Pancreas (tissue), 10 donors: ENCODE measurements around the gene TICRR. TPM values are rescaled to one million over a fixed set of nuclear protein-coding genes. Genes with fewer than 3 reads are reported as not detected.
A peak's percentile ranks its signal among the peaks of the same experiment; 100 is the strongest.

ENCODE experiments used
- ATAC-seq, 4 donors: fragments of 200-7000 bp; cut with Tn5 transposase; one replicate each; pipeline versions ENCODE4 v1.8.0 to v1.9.1; 2020; ENCODE audit warnings: mild to moderate bottlenecking in 4 of 4, moderate library complexity in 4 of 4
- DNase-seq, 6 donors: peaks; one replicate each; pipeline ENCODE4 v3.0.0-alpha.2; 2020
- FAIRE-seq: peaks from 2 replicates; lab custom pipeline; 2012; peaks lifted over from hg19 to GRCh38; lab: Jason Lieb, UNC
- H3K27ac ChIP-seq, 4 donors: fragments of 200-600 bp; sonication (generic); 1 replicate in 3 of 4; 2 replicates in 1 of 4; pipeline versions ENCODE4 v1.5.0 to v1.8.0; 2020
- H3K27me3 ChIP-seq, 4 donors: fragments of 200-600 bp; one replicate each; pipeline ENCODE4 v1.8.0; 2021
- H3K36me3 ChIP-seq, 3 donors: fragments of 200-600 bp; sonication (generic) in 1 of 3; one replicate each; pipeline versions ENCODE4 v1.5.0 to v1.8.0; 2020 to 2021
- H3K4me1 ChIP-seq, 3 donors: fragments of 200-600 bp; one replicate each; pipeline ENCODE4 v1.8.0; 2021
- H3K4me3 ChIP-seq, 4 donors: fragments of 200-600 bp; sonication (generic) in 2 of 4; one replicate each; pipeline versions ENCODE4 v1.5.0 to v1.8.0; 2020 to 2021
- H3K9me3 ChIP-seq, 4 donors: fragments of 200-600 bp; one replicate each; pipeline ENCODE4 v1.8.0; 2021
- WGBS, 2 donors: extraction: QIAGEN DNeasy Blood & Tissue Kit; methylation state at CpG; one replicate each; pipeline ENCODE4 v1.1.7; 2013; 5-methylcytosine and 5-hydroxymethylcytosine counted together
- intact Hi-C, 3 donors: fragments of 100-400 bp; cut with DNase I; formaldehyde crosslinking; loops; one replicate each; pipeline versions ENCODE4 v1.11.1 to v1.14.2; 2022
- polyA plus RNA-seq, 2 donors: library from polyadenylated mRNA; stranded (reverse); fragments of 200-250 nt; gene quantifications; one replicate each; pipeline ENCODE4 v1.2.3, GENCODE V29; 2013
- total RNA-seq, 6 donors: library from RNA; stranded (reverse); fragmentation: NEBNext Ultra II Directional in 4 of 6; extraction: Animal tissue kit (Norgen Biotek cat#: 25700) in 4 of 6; gene quantifications; one replicate each; pipeline versions ENCODE4 v1.2.1 to v1.2.4, GENCODE V29; 2021 to 2023
- TF ChIP-seq, protein P1 (sequence below), 4 donors: fragments of 200-600 bp; sonication (generic) in 3 of 4; IDR thresholded peaks; one replicate each; pipeline versions ENCODE4 v1.5.0 to v1.8.0; 2021; ENCODE audit warnings: antibody characterized with exemption in 4 of 4
- donor health status: healthy with polysubstance abuse.
- donor health status: DM: no; HTN: no; CAD: no; lungs with moderate emphysema.
- donor health status: DM: no; HTN: no; CAD: no.
- donor health status: control.
- donor health status: control.
- donor health status: Bipolar disorder and iron deficiency.
- donor health status: DM: yes; HTN: yes; CAD: no.
- donor health status: DM: no; HTN: no; CAD: no.
- donor health status: DM: no; HTN: no; CAD: no.
- donor health status: DM: yes; HTN: yes; CAD: no.

TICRR gene
- total and polyA plus RNA-seq, 8 donors: 0.03 to 0.18 (median 0.13) TPM; not detected in 3

DNA sequence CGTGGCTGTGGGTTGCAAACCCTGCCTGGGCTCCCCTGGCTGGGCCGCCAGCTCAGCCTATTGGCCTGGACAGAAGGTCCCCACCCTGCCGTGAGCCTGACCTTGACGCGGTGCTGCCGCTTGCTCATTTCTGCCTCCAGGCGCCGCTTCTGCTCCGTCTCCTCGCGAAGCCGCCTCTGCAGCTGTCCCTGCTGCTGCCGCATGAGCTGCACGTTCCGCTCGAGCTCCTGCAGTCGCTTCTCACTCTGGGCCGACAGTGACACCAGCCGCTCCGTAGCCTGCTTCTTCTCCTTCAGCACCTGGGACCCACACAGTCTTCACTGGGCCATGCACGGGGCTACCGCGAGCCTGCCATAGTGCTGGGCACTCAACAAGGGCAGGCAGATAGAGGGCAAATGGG is 58.3 kb downstream of the TICRR start:
- whole genome bisulfite sequencing, 2 donors: 93 to 95% methylated on average over 23 of the region's 23 CpGs
- DNase-seq: no peak
- no peak overlapping the region for H3K27ac ChIP-seq

DNA sequence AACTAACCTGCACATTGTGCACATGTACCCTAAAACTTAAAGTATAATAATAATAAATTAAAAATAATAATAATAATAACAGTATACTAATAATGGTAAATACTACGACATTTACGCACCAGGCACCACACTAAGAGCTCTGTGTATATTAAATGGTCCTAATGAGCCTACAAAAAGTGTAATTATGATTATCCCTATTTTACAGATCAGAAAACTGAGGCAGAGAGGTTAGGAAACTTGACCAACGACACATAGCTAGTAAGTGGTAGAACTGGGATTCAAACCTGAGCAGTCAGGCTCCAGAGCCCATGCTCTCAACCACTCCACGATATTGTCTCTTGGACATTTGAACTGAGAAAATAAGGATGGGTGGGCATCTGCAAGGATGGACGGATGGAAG is 65.0 kb downstream of the TICRR start:
- 92 to 96% methylated on average over 5 of the region's 5 CpGs for WGBS, 2 donors
- DNase-seq: no peak
- no peaks in the 10 kb centered on the region for H3K4me1 ChIP-seq

More for the DNA sequence above, 58.3 kb downstream of the TICRR start:
- intact Hi-C loops: no loop called here
- no peak overlapping the region for H3K4me3 ChIP-seq
- H3K9me3 ChIP-seq: no peaks in the 10 kb centered on the region
- ATAC-seq (no peak), FAIRE-seq (no peak)
- TF ChIP-seq, protein P1, sequence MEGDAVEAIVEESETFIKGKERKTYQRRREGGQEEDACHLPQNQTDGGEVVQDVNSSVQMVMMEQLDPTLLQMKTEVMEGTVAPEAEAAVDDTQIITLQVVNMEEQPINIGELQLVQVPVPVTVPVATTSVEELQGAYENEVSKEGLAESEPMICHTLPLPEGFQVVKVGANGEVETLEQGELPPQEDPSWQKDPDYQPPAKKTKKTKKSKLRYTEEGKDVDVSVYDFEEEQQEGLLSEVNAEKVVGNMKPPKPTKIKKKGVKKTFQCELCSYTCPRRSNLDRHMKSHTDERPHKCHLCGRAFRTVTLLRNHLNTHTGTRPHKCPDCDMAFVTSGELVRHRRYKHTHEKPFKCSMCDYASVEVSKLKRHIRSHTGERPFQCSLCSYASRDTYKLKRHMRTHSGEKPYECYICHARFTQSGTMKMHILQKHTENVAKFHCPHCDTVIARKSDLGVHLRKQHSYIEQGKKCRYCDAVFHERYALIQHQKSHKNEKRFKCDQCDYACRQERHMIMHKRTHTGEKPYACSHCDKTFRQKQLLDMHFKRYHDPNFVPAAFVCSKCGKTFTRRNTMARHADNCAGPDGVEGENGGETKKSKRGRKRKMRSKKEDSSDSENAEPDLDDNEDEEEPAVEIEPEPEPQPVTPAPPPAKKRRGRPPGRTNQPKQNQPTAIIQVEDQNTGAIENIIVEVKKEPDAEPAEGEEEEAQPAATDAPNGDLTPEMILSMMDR (IDR thresholded peaks at IDR 0.05): no peak
- no peaks in the 10 kb centered on the region for H3K36me3 ChIP-seq
- H3K27me3 ChIP-seq: no peaks in the 10 kb centered on the region
- H3K4me1 ChIP-seq: no peaks in the 10 kb centered on the region

DNA sequence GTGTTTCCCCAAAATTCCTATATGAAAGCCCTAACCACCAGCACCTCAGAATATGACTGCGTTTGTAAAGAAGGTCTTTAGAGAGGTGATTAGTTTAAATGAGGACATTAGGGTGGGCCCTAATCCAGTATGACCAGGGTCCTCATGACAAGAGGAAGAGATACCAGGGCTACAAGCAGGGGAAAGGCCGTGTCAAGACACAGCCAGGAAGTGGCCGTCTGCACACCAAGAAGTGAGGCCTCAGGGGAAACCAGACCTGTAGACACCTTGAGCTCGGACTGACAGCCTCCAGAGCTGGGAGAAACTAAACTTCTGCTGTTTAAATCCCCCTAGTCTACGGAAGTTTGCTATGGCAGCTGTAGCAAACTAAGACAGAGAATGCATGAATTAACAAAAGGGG is 65.8 kb downstream of the TICRR start:
- TF ChIP-seq, protein P1 (IDR thresholded peaks at IDR 0.05): no peak

More for the DNA sequence above, 65.0 kb downstream of the TICRR start:
- no peak overlapping the region for H3K27ac ChIP-seq
- intact Hi-C loops: no loop called here
- no peaks in the 10 kb centered on the region for H3K9me3 ChIP-seq
- FAIRE-seq: no peak
- ATAC-seq: no peak
- TF ChIP-seq, protein P1 (IDR thresholded peaks at IDR 0.05): no peak
- H3K27me3 ChIP-seq: no peaks in the 10 kb centered on the region
- H3K36me3 ChIP-seq: no peaks in the 10 kb centered on the region
- no peak overlapping the region for H3K4me3 ChIP-seq

DNA sequence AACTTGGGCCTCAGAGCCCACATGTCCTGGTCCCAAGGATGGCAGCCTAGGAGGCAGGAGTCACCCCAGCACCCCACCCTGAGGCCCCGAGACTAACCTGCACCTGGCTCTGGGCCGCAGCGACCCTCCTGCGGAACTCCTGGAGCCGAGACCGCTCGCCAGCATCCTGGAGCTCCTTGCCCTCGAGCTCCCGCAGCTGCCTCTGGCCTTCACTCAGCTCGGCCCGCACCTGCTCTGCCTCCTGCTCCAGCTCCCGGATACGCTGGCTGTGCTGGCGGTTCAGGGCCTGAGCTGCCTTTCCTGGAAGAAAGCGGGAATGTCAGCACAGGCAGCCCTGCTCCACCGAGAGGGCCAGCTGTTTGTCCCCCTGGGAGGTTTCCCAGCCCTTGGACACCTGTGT is 66.8 kb downstream of the TICRR start:
- 91 to 92% methylated on average over 16 of the region's 16 CpGs for WGBS, 2 donors
- no peak for ATAC-seq
- Histone ChIP-seq H3K36me3 (no peaks in the 10 kb centered on the region), H3K9me3 (no peaks in the 10 kb centered on the region), H3K27ac (no peak overlapping the region), H3K27me3 (no peaks in the 10 kb centered on the region), H3K4me1 (no peaks in the 10 kb centered on the region), H3K4me3 (no peak overlapping the region)
- TF ChIP-seq, protein P1 (IDR thresholded peaks at IDR 0.05): no peak
- intact Hi-C loops: no loop called here
- peak in 1 of 6 donors; percentile 44 for DNase-seq
- no peak for FAIRE-seq

More for the DNA sequence above, 65.8 kb downstream of the TICRR start:
- no peaks in the 10 kb centered on the region for H3K27me3 ChIP-seq
- DNase-seq: no peak
- no peaks in the 10 kb centered on the region for H3K36me3 ChIP-seq
- 87 to 88% methylated on average over 5 of the region's 5 CpGs for whole genome bisulfite sequencing, 2 donors
- no peak overlapping the region for H3K4me3 ChIP-seq
- intact Hi-C loops: no loop called here
- no peak overlapping the region for H3K27ac ChIP-seq
- H3K9me3 ChIP-seq: no peaks in the 10 kb centered on the region
- no peaks in the 10 kb centered on the region for H3K4me1 ChIP-seq
- no peak for ATAC-seq
- no peak for FAIRE-seq

DNA sequence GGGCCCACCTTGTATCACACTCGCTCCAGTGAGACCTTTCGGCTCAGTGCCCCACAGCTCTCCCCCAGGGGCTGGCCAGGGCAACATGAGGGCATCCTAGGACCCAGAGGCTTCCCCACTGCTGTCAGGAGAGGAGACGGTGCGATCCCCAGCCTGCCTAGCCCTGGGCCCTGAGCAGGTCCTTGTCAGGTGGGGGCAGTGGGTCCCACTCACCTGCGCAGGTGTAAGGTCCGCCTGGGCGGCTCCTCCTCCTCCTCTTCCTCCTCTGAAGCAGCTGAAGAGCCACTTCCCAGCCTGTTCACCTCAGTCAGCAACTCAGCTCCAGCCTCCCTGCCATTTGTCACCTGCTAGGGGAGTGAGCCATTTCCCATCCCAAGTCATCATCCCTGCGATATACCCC is 70.4 kb downstream of the TICRR start:
- H3K4me1 ChIP-seq: no peaks in the 10 kb centered on the region
- TF ChIP-seq, protein P1 (IDR thresholded peaks at IDR 0.05): no peak
- no peaks in the 10 kb centered on the region for H3K9me3 ChIP-seq
- H3K4me3 ChIP-seq: no peak overlapping the region
- H3K27me3 ChIP-seq: no peaks in the 10 kb centered on the region
- H3K36me3 ChIP-seq: no peaks in the 10 kb centered on the region
- FAIRE-seq: no peak
- ATAC-seq: no peak
- DNase-seq: peak in 2 of 6 donors; percentile 5 to 69
- no peak overlapping the region for H3K27ac ChIP-seq
- intact Hi-C loops: no loop called here
- WGBS, 2 donors: 95 to 98% methylated on average over 8 of the region's 8 CpGs
